NCI-H748 treated with DMSO at 0.1 percent for 48 hours (cell line): ENCODE measurements around the gene DOLK.
"Not testable (repeated sequence)": the region's sequence is repeated elsewhere in the genome, so short reads cannot be mapped to it uniquely, and the experiment has no call there.

Experiments used
- DNase-seq: peaks from one replicate; lab custom pipeline; 2025; lab: John Stamatoyannopoulos, UW

The DOLK gene

GRCh38 chr9:128947527-128948301, at the start of gene DOLK, which contains the start of gene NUP188:
DOLK (minus strand) TSS chr9:128947603; CDS start chr9:128947303, 300 bp downstream.
NUP188 (plus strand) TSS chr9:128947699; CDS start chr9:128947720, 21 bp downstream.
- DNase-seq, result peak; percentile 90

GRCh38 chr9:128995791-128996190, 48.4 kb upstream of the DOLK start:
- DNase-seq, result no peak

GRCh38 chr9:128992995-128993394, 45.6 kb upstream of the DOLK start:
- DNase-seq, result no peak

DNA sequence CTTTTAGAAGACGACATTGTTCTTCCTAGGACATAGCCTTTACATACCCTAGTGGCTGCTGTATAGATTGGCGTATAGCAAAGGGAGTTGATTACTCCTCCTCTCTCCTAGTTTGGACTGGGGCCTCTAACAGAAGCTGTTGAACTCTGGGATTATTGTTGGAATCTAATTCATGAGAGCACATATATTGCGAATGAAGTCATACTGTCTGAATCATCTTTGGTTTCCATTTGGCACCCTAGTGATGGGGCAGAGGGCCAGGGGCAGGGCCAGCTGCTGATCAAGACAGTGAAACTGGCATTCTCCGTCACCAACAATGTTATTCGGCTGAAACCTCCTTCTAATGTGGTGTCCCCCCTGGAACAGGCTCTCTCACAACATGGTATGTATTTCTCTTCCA, 40.4 kb upstream of the DOLK start:
- DNase-seq, result no peak

DNA sequence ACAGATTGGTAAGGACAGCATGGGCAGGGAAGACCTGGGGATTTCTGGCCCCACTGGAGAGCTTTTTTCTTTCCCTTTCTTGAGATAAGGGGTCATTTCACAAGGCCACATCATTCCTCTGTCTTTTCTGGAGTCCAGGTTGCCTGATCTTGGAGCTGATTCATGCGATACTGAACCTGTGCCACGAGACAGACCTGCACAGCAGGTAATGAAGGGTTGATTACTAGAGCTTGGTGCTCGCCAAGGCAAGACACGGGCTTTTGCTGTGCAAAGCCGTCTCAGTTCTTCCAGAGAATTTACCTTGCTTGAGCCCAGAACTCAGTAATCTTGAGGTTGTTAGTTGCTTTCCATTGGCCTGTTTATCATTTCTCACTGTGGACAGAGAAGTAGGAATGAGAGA, 39.3 kb upstream of the DOLK start:
- no peak for DNase-seq

GRCh38 chr9:128983536-128983935, 36.1 kb upstream of the DOLK start:
- no peak for DNase-seq

DNA sequence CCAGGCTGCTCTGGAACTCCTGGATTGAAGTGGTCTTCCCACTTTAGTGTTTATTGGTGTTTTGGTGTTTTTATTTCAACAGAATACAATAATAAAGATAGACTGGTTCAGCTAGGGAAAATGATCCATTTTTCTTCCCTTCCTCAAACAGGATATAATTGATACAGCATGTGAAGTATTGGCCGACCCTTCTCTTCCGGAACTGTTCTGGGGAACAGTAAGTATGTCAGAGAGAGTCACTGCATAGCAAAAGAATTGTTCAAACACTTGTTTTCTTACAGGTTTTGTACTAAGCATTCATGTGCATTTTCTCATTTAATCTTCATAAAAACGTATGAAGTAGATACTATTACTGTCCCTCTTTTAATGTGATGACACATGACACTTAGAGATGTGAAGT, 31.7 kb upstream of the DOLK start:
- no peak for DNase-seq

- no peak for DNase-seq
Measured at GRCh38 chr9:128972956-128973355, 25.6 kb upstream of the DOLK start.

DNA sequence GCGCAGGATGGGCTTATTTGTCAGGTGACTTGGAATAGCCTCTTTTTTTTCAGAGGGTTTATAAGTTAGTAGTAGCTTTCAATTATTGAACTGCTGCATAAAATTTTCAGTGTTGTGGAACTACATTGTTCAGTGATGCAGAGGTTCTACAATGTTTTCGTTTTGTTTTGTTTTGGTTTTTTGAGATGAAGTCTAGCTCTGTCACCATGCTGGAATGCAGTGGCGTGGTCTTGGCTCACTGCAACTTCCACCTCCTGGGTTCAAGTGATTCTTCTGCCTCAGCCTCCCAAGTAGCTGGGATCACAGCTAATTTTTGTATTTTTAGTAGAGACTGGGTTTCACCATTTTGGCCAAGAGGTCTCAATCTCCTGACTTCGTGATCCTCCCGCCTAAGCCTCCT, 22.1 kb upstream of the DOLK start:
- no peak for DNase-seq

GRCh38 chr9:128961403-128961802, 14.0 kb upstream of the DOLK start:
- DNase-seq, result not testable (repeated sequence)

DNA sequence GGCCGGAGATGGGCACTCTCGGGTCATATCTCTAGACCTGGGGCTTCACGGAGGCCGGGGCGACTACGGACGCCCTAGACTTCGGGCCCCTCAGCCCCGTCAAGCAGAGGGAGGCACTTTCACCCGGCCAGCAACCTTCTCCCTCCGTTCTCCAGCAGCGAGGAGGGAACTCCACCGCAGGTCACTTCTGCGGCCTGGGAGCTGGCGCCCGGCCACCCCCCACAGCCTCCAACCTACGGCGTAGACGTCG, 201 bp downstream of the DOLK start:
- no peak for DNase-seq

- no peak for DNase-seq
Measured at GRCh38 chr9:128946571-128947276, 679 bp downstream of the DOLK start.

- DNase-seq, result no peak
Measured at GRCh38 chr9:128945798-128946501, 1.5 kb downstream of the DOLK start.

- DNase-seq, result not testable (repeated sequence)
Measured at GRCh38 chr9:128944966-128945365, 2.4 kb downstream of the DOLK start.

GRCh38 chr9:128943832-128944620, 3.4 kb downstream of the DOLK start:
- no peak for DNase-seq

- no peak for DNase-seq
Measured at GRCh38 chr9:128940946-128941755, 6.3 kb downstream of the DOLK start.

DNA sequence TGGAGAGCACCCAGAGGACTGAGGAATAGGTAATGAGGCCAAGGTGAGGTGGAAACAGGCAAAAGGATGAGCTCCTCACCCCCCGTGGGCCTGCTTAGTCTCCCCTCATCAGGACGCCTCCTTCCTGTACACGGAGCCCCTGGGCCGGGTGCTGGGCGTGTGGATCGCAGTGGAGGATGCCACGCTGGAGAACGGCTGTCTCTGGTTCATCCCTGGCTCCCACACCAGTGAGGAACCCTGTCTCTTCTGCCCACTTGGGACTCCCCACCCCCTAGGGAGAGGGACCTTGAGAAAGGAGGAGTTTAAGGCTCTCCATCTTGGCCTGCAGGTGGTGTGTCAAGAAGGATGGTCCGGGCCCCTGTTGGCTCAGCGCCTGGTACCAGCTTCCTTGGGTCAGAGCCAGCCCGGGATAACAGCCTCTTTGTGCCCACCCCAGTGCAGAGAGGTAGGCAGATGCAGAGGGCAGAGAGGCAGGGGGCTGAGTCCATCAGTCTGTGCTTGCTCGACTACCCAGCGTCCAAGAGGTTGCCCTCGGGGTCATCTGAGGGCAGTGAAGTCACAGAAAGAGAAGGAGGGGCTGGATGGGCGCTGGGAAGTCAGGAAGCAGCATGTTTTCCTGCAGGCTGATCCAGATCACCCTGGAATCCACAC, 7.0 kb downstream of the DOLK start:
- no peak for DNase-seq

GRCh38 chr9:128937310-128938165, 9.9 kb downstream of the DOLK start:
- no peak for DNase-seq

GRCh38 chr9:128936171-128936865, 11.1 kb downstream of the DOLK start:
- no peak for DNase-seq
